H1 (cell line): ENCODE measurements around the gene TAS1R1. TPM values are rescaled to one million over a fixed set of nuclear protein-coding genes. Genes with fewer than 3 reads are reported as not detected.

Experiments
- CTCF ChIA-PET: fragments of 300-600 bp; sonication (Branson Sonifier 250); formaldehyde crosslinking; loops from one replicate; lab custom pipeline; 2021; ENCODE audit not compliant: partially characterized antibody; lab: Charles Lee
- POLR2A ChIA-PET: fragments of 300-600 bp; sonication (Branson Sonifier 250); formaldehyde crosslinking; loops from one replicate; lab custom pipeline; 2021; ENCODE audit warnings: inconsistent platforms; ENCODE audit not compliant: partially characterized antibody; lab: Charles Lee
- DNase-seq, 2 experiments: peaks; one replicate each; pipeline versions ENCODE4 v3.0.0 to v3.0.0-alpha.2; 2010 to 2022; ENCODE audit warnings: low spot score in 2 of 2, low read depth in 1 of 2, mixed read lengths in 1 of 2
- FAIRE-seq: peaks from 2 replicates; lab custom pipeline; 2011; peaks lifted over from hg19 to GRCh38; lab: Jason Lieb, UNC
- H2AFZ ChIP-seq: 2 replicates; pipeline ENCODE4 v1.8.1; 2012; ENCODE audit warnings: low read length, inconsistent platforms
- H2AK5ac ChIP-seq: 2 replicates; pipeline ENCODE4 v1.6.1; 2013; ENCODE audit warnings: low read depth, low read length
- H2BK120ac ChIP-seq: replicated peaks from 2 replicates; pipeline ENCODE3; 2013; ENCODE audit warnings: low read depth, low read length, inconsistent platforms
- H2BK12ac ChIP-seq: 2 replicates; pipeline ENCODE4 v1.6.1; 2013; ENCODE audit warnings: low read depth, low read length
- H2BK15ac ChIP-seq: 2 replicates; pipeline ENCODE4 v1.6.1; 2013; ENCODE audit warnings: low read length
- H2BK20ac ChIP-seq: 2 replicates; pipeline ENCODE4 v1.6.1; 2013; ENCODE audit warnings: low read length
- H2BK5ac ChIP-seq: 2 replicates; pipeline ENCODE4 v1.6.1; 2013; ENCODE audit warnings: low read depth, low read length
- H3K14ac ChIP-seq: 2 replicates; pipeline ENCODE4 v1.6.1; 2013; ENCODE audit warnings: inconsistent platforms; ENCODE audit not compliant: insufficient read length
- H3K18ac ChIP-seq: 2 replicates; pipeline ENCODE4 v1.6.1; 2013; ENCODE audit warnings: low read length; ENCODE audit errors: extremely low read depth
- H3K23ac ChIP-seq: 2 replicates; pipeline ENCODE4 v1.6.1; 2013; ENCODE audit warnings: inconsistent platforms; ENCODE audit not compliant: insufficient read length
- H3K23me2 ChIP-seq: 2 replicates; pipeline ENCODE4 v1.6.1; 2013; ENCODE audit warnings: low read depth, low read length
- H3K27ac ChIP-seq: 2 replicates; pipeline ENCODE4 v1.6.1; 2011; ENCODE audit warnings: low read depth, low read length, inconsistent platforms
- H3K27me3 ChIP-seq, 4 experiments: replicated peaks in 1 of 4; 1 replicate in 1 of 4; 2 replicates in 3 of 4; pipeline versions ENCODE4 v1.6.1 to v1.8.1; 2011 to 2013; ENCODE audit warnings: low read length in 3 of 4, mild to moderate bottlenecking in 3 of 4, inconsistent platforms in 2 of 4, mixed read lengths in 2 of 4, moderate library complexity in 1 of 4; ENCODE audit not compliant: control insufficient read depth in 3 of 4, insufficient read depth in 3 of 4; ENCODE audit errors: extremely low read depth in 1 of 4
- H3K36me3 ChIP-seq, 4 experiments: 2 replicates each; pipeline versions ENCODE4 v1.6.1 to v1.8.1; 2011 to 2013; ENCODE audit warnings: mild to moderate bottlenecking in 4 of 4, low read length in 3 of 4, moderate library complexity in 2 of 4, control low read depth in 1 of 4, inconsistent platforms in 1 of 4; ENCODE audit not compliant: insufficient read depth in 4 of 4, control insufficient read depth in 2 of 4
- H3K4ac ChIP-seq: replicated peaks from 2 replicates; pipeline ENCODE3; 2013; ENCODE audit warnings: low read length, low read depth, mixed read lengths, inconsistent platforms; ENCODE audit not compliant: insufficient read length
- H3K4me1 ChIP-seq, 4 experiments: replicated peaks in 1 of 4; 1 replicate in 1 of 4; 2 replicates in 3 of 4; pipeline versions ENCODE4 v1.6.1 to v1.8.1; 2011 to 2013; ENCODE audit warnings: low read length in 3 of 4, inconsistent platforms in 2 of 4, mixed read lengths in 1 of 4; ENCODE audit not compliant: insufficient read depth in 4 of 4, control insufficient read depth in 3 of 4
- H3K4me2 ChIP-seq, 2 experiments: 2 replicates each; pipeline versions ENCODE4 v1.6.1 to v1.8.1; 2011 to 2013; ENCODE audit warnings: low read depth in 2 of 2, low read length in 2 of 2, control low read depth in 1 of 2, inconsistent platforms in 1 of 2, mild to moderate bottlenecking in 1 of 2; ENCODE audit not compliant: insufficient read depth in 1 of 2
- H3K4me3 ChIP-seq, 4 experiments: fragments of 200-600, 300-600 bp in 1 of 4; sonication (generic), shearing (Covaris generic), sonication (Bioruptor Twin) in 1 of 4; 2 replicates each; pipeline versions ENCODE4 v1.5.1 to v1.8.1; 2011 to 2016; ENCODE audit warnings: low read length in 4 of 4, low read depth in 3 of 4, control low read depth in 2 of 4, inconsistent platforms in 2 of 4, mild to moderate bottlenecking in 2 of 4, mixed read lengths in 1 of 4, moderate library complexity in 1 of 4; ENCODE audit not compliant: insufficient read depth in 2 of 4; ENCODE audit errors: extremely low read depth in 1 of 4
- H3K56ac ChIP-seq: replicated peaks from 2 replicates; pipeline ENCODE3; 2013; ENCODE audit warnings: low read depth, mild to moderate bottlenecking, mixed read lengths, low read length, inconsistent platforms; ENCODE audit not compliant: insufficient read length
- H3K79me1 ChIP-seq: 2 replicates; pipeline ENCODE4 v1.6.1; 2013; ENCODE audit warnings: low read depth, low read length, control low read depth
- H3K79me2 ChIP-seq, 2 experiments: 2 replicates each; pipeline versions ENCODE4 v1.6.1 to v1.8.1; 2012 to 2013; ENCODE audit warnings: low read length in 2 of 2, mild to moderate bottlenecking in 2 of 2, inconsistent platforms in 1 of 2; ENCODE audit not compliant: insufficient read depth in 2 of 2, control insufficient read depth in 1 of 2
- H3K9ac ChIP-seq, 4 experiments: replicated peaks in 1 of 4; 1 replicate in 1 of 4; 2 replicates in 3 of 4; pipeline versions ENCODE4 v1.6.1 to v1.8.1; 2011 to 2013; ENCODE audit warnings: low read depth in 3 of 4, low read length in 3 of 4, control low read depth in 2 of 4, mild to moderate bottlenecking in 2 of 4, moderate library complexity in 2 of 4, inconsistent platforms in 1 of 4; ENCODE audit errors: extremely low read depth in 1 of 4
- H3K9me3 ChIP-seq, 2 experiments: 2 replicates each; pipeline versions ENCODE4 v1.6.1 to v1.8.1; 2012 to 2013; ENCODE audit warnings: mild to moderate bottlenecking in 2 of 2, moderate library complexity in 2 of 2, control low read depth in 1 of 2, inconsistent platforms in 1 of 2, low read depth in 1 of 2, low read length in 1 of 2, mixed read lengths in 1 of 2; ENCODE audit not compliant: insufficient read depth in 2 of 2
- H4K20me1 ChIP-seq, 2 experiments: replicated peaks in 1 of 2; 2 replicates each; pipeline versions ENCODE3 to v1.8.1; 2011 to 2013; ENCODE audit warnings: inconsistent platforms in 2 of 2, low read length in 2 of 2, mild to moderate bottlenecking in 1 of 2; ENCODE audit not compliant: insufficient read depth in 2 of 2, control insufficient read depth in 1 of 2
- H4K5ac ChIP-seq: 2 replicates; pipeline ENCODE4 v1.6.1; 2013; ENCODE audit warnings: low read length, low read depth, mixed read lengths, inconsistent platforms; ENCODE audit not compliant: insufficient read length
- H4K8ac ChIP-seq: 2 replicates; pipeline ENCODE4 v1.8.0; 2013; ENCODE audit warnings: mild to moderate bottlenecking, moderate library complexity, low read length, inconsistent platforms; ENCODE audit not compliant: insufficient read depth; ENCODE audit errors: extremely low read depth
- H4K91ac ChIP-seq: replicated peaks from 2 replicates; pipeline ENCODE3; 2013; ENCODE audit warnings: low read length, mixed read lengths, inconsistent platforms; ENCODE audit not compliant: insufficient read length
- BACH1 ChIP-seq: IDR thresholded peaks from 2 replicates; pipeline ENCODE4 v1.6.1; 2012; ENCODE audit warnings: low read length, improper control_type of control experiment
- JUN ChIP-seq: IDR thresholded peaks from 2 replicates; pipeline ENCODE4 v1.6.1; 2011; ENCODE audit warnings: low read depth, mild to moderate bottlenecking, improper control_type of control experiment, low read length
- JUND ChIP-seq: IDR thresholded peaks from 2 replicates; pipeline ENCODE4 v1.6.1; 2011; ENCODE audit warnings: mild to moderate bottlenecking, improper control_type of control experiment, low read length
- KDM5A ChIP-seq: fragments of 200-600 bp; IDR thresholded peaks from 2 replicates; pipeline ENCODE4 v1.7.1; 2012; ENCODE audit warnings: mild to moderate bottlenecking, low read length, inconsistent platforms, mixed read lengths
- MAX ChIP-seq: IDR thresholded peaks from 2 replicates; pipeline ENCODE4 v1.6.1; 2012; ENCODE audit warnings: inconsistent platforms
- RFX5 ChIP-seq: IDR thresholded peaks from 2 replicates; pipeline ENCODE4 v1.6.1; 2011; ENCODE audit warnings: low read depth, low read length, improper control_type of control experiment, borderline replicate concordance
- TAF1 ChIP-seq: IDR thresholded peaks from 2 replicates; pipeline ENCODE4 v1.6.1; 2011; ENCODE audit warnings: mild to moderate bottlenecking, low read depth, low read length
- TCF12 ChIP-seq: IDR thresholded peaks from 2 replicates; pipeline ENCODE4 v1.6.1; 2011; ENCODE audit warnings: low read depth, mild to moderate bottlenecking, low read length
- WGBS, 2 experiments: shearing (Covaris generic) in 1 of 2; methylation state at CpG; one replicate each; pipeline versions ENCODE4 v1.1.6 to v1.1.7; 2013 to 2015; ENCODE audit warnings: low lambda C conversion rate in 2 of 2, mixed read lengths in 2 of 2, inconsistent platforms in 1 of 2, low coverage in 1 of 2, missing lambda C conversion rate in 1 of 2; ENCODE audit not compliant: insufficient replicate concordance in 2 of 2, insufficient coverage in 1 of 2, insufficient read length in 1 of 2; ENCODE audit errors: extremely low coverage in 1 of 2, missing lambda C conversion rate in 1 of 2; 5-methylcytosine and 5-hydroxymethylcytosine counted together
- polyA plus RNA-seq, 7 experiments: library from polyadenylated mRNA; depleted of rRNA in 3 of 7; stranded (reverse) in 5 of 7; unstranded in 2 of 7; fragments of >200 nt in 5 of 7; fragments of 200-250 nt in 2 of 7; gene quantifications; 1 replicate in 5 of 7; 2 replicates in 1 of 7; 4 replicates in 1 of 7; pipeline versions ENCODE4 v1.2.1 to v1.2.3, GENCODE V29; 2011 to 2013; ENCODE audit warnings: missing spikeins in 2 of 7, mixed read lengths in 2 of 7
- total RNA-seq: library from RNA; stranded (reverse); fragmentation: NEBNext Ultra II Directional; extraction: Animal tissue kit (Norgen Biotek cat#: 25700); gene quantifications from 2 replicates; pipeline ENCODE4 v1.2.1, GENCODE V29; 2021

Gene TAS1R1
- total and polyA plus RNA-seq, 2 of the 8 experiments (the other 6 are each of a cell fraction or from before 2014, with no cell fraction given) = 0.26 TPM; not detected in 1

- peaks cover 20 to 68% (median 46%) of the 10 kb centered on the region in 4 experiments; a peak in 7 of 8 replicates for H3K36me3 ChIP-seq
- POLR2A ChIA-PET = interaction anchor here (1.2 kb wide), 1 partner anchor 9 kb away, joined by 4 read pairs; no protein-coding TSS in a partner anchor
- TF ChIP-seq MAX (no peak), TCF12 (no peak), KDM5A (no peak), RFX5 (no peak), JUND (no peak), BACH1 (no peak), JUN (no peak), TAF1 (no peak)
Observed at GRCh38 chr1:6544831-6545230, 10.3 kb upstream of the TAS1R1 start.

More at GRCh38 chr1:6544831-6545230, 10.3 kb upstream of the TAS1R1 start:
- no peak overlapping the region for H2BK120ac ChIP-seq
- H2AK5ac ChIP-seq = no peak overlapping the region
- no peak overlapping the region for H4K5ac ChIP-seq
- no peak overlapping the region for H3K9ac ChIP-seq
- H3K23ac ChIP-seq = no peak overlapping the region
- CTCF ChIA-PET = no interaction called here
- no peaks in the 10 kb centered on the region for H3K4me1 ChIP-seq
- H3K56ac ChIP-seq = no peak overlapping the region
- no peak overlapping the region for H2BK5ac ChIP-seq
- no peak overlapping the region for H3K4ac ChIP-seq
- no peaks in the 10 kb centered on the region for H3K79me1 ChIP-seq
- no peak overlapping the region for H4K8ac ChIP-seq
- H3K27ac ChIP-seq = no peak overlapping the region
- no peak overlapping the region for H2BK20ac ChIP-seq
- no peak overlapping the region for H2BK12ac ChIP-seq
- no peak overlapping the region for H2BK15ac ChIP-seq
- no peaks in the 10 kb centered on the region for H3K9me3 ChIP-seq
- FAIRE-seq (no peak), DNase-seq (no peak)
- 98% methylated on average over 3 of the region's 3 CpGs; no CpG with 5 or more reads in 1 of the 2 experiments for WGBS, 2 experiments
- H4K20me1 ChIP-seq = peaks cover 0 to 5% of the 10 kb centered on the region in 2 experiments
- no peaks in the 10 kb centered on the region for H3K79me2 ChIP-seq
- no peak overlapping the region for H3K14ac ChIP-seq
- no peak overlapping the region for H3K4me2 ChIP-seq
- no peak overlapping the region for H3K4me3 ChIP-seq
- H2AFZ ChIP-seq = no peak overlapping the region
- H3K18ac ChIP-seq = no peak overlapping the region
- no peaks in the 10 kb centered on the region for H3K23me2 ChIP-seq
- no peaks in the 10 kb centered on the region for H3K27me3 ChIP-seq
- no peak overlapping the region for H4K91ac ChIP-seq
